ENCODE data around the gene NT5M.

GRCh38 chr17:17344507-17345293 is 41.5 kb downstream of the NT5M start:
- TF ChIP-seq CTCF (IDR thresholded peaks at IDR 0.05 in 8 of 11, conservative IDR thresholded peaks at IDR 0.05 in 3 of 11) (no peak), POLR2A (IDR thresholded peaks at IDR 0.05) (no peak), POLR2AphosphoS5 (IDR thresholded peaks at IDR 0.05) (no peak)

Data from spleen (tissue), 7 donors.